SK-N-SH treated with all-trans-retinoic acid at 6 μM for 48 hours (cell line): ENCODE results near the gene KAT5.

Experiments
- ATAC-seq: fragments of 200-7000 bp; cut with Tn5 transposase; 3 replicates; pipeline ENCODE4 v1.9.1; 2020; ENCODE audit warnings: mild to moderate bottlenecking, moderate library complexity
- ARNTL ChIP-seq: fragments of 450-650 bp; formaldehyde crosslinking; IDR thresholded peaks from 2 replicates; pipeline ENCODE4 v1.5.0; 2020; ENCODE audit warnings: low read depth, mild to moderate bottlenecking, moderate library complexity, borderline replicate concordance
- BACH2 ChIP-seq: fragments of 250-450 bp; sonication (Bioruptor Pico); IDR thresholded peaks from 2 replicates; pipeline ENCODE4 v1.9.0; 2021; ENCODE audit warnings: mild to moderate bottlenecking, borderline replicate concordance
- CSDC2 ChIP-seq: fragments of 250-450 bp; sonication (Bioruptor Pico); IDR thresholded peaks from 2 replicates; pipeline ENCODE4 v1.5.0; 2020; ENCODE audit warnings: mild to moderate bottlenecking, moderate library complexity
- ESRRG ChIP-seq: fragments of 250-450 bp; sonication (Bioruptor Pico); IDR thresholded peaks from 2 replicates; pipeline ENCODE4 v1.6.1; 2021; ENCODE audit warnings: mild to moderate bottlenecking
- GLIS3 ChIP-seq: fragments of 250-450 bp; sonication (Bioruptor Pico); IDR thresholded peaks from 2 replicates; pipeline ENCODE4 v1.5.0; 2020; ENCODE audit warnings: mild to moderate bottlenecking, moderate library complexity
- ISL1 ChIP-seq: fragments of 250-450 bp; sonication (Bioruptor Pico); IDR thresholded peaks from 2 replicates; pipeline ENCODE4 v2.1.2; 2022; ENCODE audit warnings: mild to moderate bottlenecking, moderate library complexity
- OSR1 ChIP-seq: fragments of 250-450 bp; sonication (Bioruptor Pico); IDR thresholded peaks from 2 replicates; pipeline ENCODE4 v1.8.0; 2022; ENCODE audit warnings: moderate library complexity, mild to moderate bottlenecking, inconsistent platforms
- PATZ1 ChIP-seq: fragments of 250-450 bp; sonication (Bioruptor Pico); IDR thresholded peaks from 2 replicates; pipeline ENCODE4 v1.8.0; 2020; ENCODE audit warnings: mild to moderate bottlenecking, moderate library complexity, borderline replicate concordance
- RARB ChIP-seq: fragments of 250-450 bp; sonication (Bioruptor Pico); IDR thresholded peaks from 2 replicates; pipeline ENCODE4 v1.8.0; 2021; ENCODE audit warnings: mild to moderate bottlenecking, moderate library complexity
- SNAI2 ChIP-seq: fragments of 250-450 bp; sonication (Bioruptor Pico); IDR thresholded peaks from 2 replicates; pipeline ENCODE4 v1.5.0; 2020; ENCODE audit warnings: mild to moderate bottlenecking, moderate library complexity
- TCF4 ChIP-seq: fragments of 250-450 bp; sonication (Bioruptor Pico); IDR thresholded peaks from 2 replicates; pipeline ENCODE4 v1.8.0; 2021; ENCODE audit warnings: mild to moderate bottlenecking, moderate library complexity, borderline replicate concordance
- TOX ChIP-seq: fragments of 250-450 bp; sonication (Bioruptor Pico); IDR thresholded peaks from 2 replicates; pipeline ENCODE4 v1.8.0; 2021; ENCODE audit warnings: mild to moderate bottlenecking, moderate library complexity, borderline replicate concordance
- ZC3H10 ChIP-seq: fragments of 250-450 bp; sonication (Bioruptor Pico); IDR thresholded peaks from 2 replicates; pipeline ENCODE4 v1.5.1; 2021; ENCODE audit warnings: mild to moderate bottlenecking, moderate library complexity
- ZFP3 ChIP-seq: fragments of 250-450 bp; sonication (Bioruptor Pico); IDR thresholded peaks from 2 replicates; pipeline ENCODE4 v1.5.0; 2020; ENCODE audit warnings: mild to moderate bottlenecking, moderate library complexity
- ZFP30 ChIP-seq: fragments of 450-650 bp; formaldehyde crosslinking; IDR thresholded peaks from 2 replicates; pipeline ENCODE4 v1.5.0; 2022; ENCODE audit warnings: mild to moderate bottlenecking, moderate library complexity
- ZNF565 ChIP-seq: fragments of 450-650 bp; formaldehyde crosslinking; conservative IDR thresholded peaks from 2 replicates; pipeline ENCODE4 v1.5.0; 2020; ENCODE audit warnings: low read depth, mild to moderate bottlenecking, moderate library complexity
- ZNF70 ChIP-seq: fragments of 450-650 bp; formaldehyde crosslinking; IDR thresholded peaks from 2 replicates; pipeline ENCODE4 v1.5.0; 2020; ENCODE audit warnings: mild to moderate bottlenecking, moderate library complexity
- ZNF8 ChIP-seq: fragments of 450-650 bp; formaldehyde crosslinking; IDR thresholded peaks from 2 replicates; pipeline ENCODE4 v1.5.0; 2020; ENCODE audit warnings: mild to moderate bottlenecking, moderate library complexity
- TF ChIP-seq, protein P1 (sequence below): fragments of 250-450 bp; sonication (Bioruptor Pico); IDR thresholded peaks from 2 replicates; pipeline ENCODE4 v1.8.0; 2021; ENCODE audit warnings: low read depth, mild to moderate bottlenecking, moderate library complexity, borderline replicate concordance
- TF ChIP-seq, protein P2 (sequence below): fragments of 250-450 bp; sonication (Bioruptor Pico); IDR thresholded peaks from 2 replicates; pipeline ENCODE4 v1.5.1; 2020; ENCODE audit warnings: low read depth, mild to moderate bottlenecking, moderate library complexity
- TF ChIP-seq, protein P3 (sequence below): fragments of 250-450 bp; sonication (Bioruptor Pico); IDR thresholded peaks from 2 replicates; pipeline ENCODE4 v1.5.1; 2021; ENCODE audit warnings: mild to moderate bottlenecking, moderate library complexity
- TF ChIP-seq, protein P4 (sequence below): fragments of 250-450 bp; sonication (Bioruptor Pico); IDR thresholded peaks from 2 replicates; pipeline ENCODE4 v1.5.0; 2020; ENCODE audit warnings: mild to moderate bottlenecking, moderate library complexity

KAT5 gene

GRCh38 chr11:65712633-65713076 lies 603 bp downstream of the KAT5 start:
- ATAC-seq, result peak; percentile 89
- TF ChIP-seq, protein P1, sequence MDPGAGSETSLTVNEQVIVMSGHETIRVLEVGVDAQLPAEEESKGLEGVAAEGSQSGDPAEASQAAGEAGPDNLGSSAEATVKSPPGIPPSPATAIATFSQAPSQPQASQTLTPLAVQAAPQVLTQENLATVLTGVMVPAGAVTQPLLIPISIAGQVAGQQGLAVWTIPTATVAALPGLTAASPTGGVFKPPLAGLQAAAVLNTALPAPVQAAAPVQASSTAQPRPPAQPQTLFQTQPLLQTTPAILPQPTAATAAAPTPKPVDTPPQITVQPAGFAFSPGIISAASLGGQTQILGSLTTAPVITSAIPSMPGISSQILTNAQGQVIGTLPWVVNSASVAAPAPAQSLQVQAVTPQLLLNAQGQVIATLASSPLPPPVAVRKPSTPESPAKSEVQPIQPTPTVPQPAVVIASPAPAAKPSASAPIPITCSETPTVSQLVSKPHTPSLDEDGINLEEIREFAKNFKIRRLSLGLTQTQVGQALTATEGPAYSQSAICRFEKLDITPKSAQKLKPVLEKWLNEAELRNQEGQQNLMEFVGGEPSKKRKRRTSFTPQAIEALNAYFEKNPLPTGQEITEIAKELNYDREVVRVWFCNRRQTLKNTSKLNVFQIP, result no peak
- TF ChIP-seq ESRRG (CRISPR knock-in tag) (no peak), ZFP30 (CRISPR knock-in tag) (no peak), ZC3H10 (CRISPR knock-in tag) (no peak), TOX (no peak), RARB (CRISPR knock-in tag) (no peak), BACH2 (no peak), ZFP3 (no peak), ZNF565 (CRISPR knock-in tag) (no peak), ISL1 (CRISPR knock-in tag) (no peak), OSR1 (CRISPR knock-in tag) (no peak), SNAI2 (no peak), ARNTL (no peak), CSDC2 (CRISPR knock-in tag) (no peak), ZNF70 (no peak), GLIS3 (CRISPR knock-in tag) (no peak)
- TF ChIP-seq, protein P2, sequence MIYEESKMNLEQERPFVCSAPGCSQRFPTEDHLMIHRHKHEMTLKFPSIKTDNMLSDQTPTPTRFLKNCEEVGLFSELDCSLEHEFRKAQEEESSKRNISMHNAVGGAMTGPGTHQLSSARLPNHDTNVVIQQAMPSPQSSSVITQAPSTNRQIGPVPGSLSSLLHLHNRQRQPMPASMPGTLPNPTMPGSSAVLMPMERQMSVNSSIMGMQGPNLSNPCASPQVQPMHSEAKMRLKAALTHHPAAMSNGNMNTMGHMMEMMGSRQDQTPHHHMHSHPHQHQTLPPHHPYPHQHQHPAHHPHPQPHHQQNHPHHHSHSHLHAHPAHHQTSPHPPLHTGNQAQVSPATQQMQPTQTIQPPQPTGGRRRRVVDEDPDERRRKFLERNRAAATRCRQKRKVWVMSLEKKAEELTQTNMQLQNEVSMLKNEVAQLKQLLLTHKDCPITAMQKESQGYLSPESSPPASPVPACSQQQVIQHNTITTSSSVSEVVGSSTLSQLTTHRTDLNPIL (CRISPR knock-in tag), result no peak
- TF ChIP-seq, protein P3, sequence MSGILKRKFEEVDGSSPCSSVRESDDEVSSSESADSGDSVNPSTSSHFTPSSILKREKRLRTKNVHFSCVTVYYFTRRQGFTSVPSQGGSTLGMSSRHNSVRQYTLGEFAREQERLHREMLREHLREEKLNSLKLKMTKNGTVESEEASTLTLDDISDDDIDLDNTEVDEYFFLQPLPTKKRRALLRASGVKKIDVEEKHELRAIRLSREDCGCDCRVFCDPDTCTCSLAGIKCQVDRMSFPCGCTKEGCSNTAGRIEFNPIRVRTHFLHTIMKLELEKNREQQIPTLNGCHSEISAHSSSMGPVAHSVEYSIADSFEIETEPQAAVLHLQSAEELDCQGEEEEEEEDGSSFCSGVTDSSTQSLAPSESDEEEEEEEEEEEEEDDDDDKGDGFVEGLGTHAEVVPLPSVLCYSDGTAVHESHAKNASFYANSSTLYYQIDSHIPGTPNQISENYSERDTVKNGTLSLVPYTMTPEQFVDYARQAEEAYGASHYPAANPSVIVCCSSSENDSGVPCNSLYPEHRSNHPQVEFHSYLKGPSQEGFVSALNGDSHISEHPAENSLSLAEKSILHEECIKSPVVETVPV (CRISPR knock-in tag), result no peak
- TF ChIP-seq, protein P4, sequence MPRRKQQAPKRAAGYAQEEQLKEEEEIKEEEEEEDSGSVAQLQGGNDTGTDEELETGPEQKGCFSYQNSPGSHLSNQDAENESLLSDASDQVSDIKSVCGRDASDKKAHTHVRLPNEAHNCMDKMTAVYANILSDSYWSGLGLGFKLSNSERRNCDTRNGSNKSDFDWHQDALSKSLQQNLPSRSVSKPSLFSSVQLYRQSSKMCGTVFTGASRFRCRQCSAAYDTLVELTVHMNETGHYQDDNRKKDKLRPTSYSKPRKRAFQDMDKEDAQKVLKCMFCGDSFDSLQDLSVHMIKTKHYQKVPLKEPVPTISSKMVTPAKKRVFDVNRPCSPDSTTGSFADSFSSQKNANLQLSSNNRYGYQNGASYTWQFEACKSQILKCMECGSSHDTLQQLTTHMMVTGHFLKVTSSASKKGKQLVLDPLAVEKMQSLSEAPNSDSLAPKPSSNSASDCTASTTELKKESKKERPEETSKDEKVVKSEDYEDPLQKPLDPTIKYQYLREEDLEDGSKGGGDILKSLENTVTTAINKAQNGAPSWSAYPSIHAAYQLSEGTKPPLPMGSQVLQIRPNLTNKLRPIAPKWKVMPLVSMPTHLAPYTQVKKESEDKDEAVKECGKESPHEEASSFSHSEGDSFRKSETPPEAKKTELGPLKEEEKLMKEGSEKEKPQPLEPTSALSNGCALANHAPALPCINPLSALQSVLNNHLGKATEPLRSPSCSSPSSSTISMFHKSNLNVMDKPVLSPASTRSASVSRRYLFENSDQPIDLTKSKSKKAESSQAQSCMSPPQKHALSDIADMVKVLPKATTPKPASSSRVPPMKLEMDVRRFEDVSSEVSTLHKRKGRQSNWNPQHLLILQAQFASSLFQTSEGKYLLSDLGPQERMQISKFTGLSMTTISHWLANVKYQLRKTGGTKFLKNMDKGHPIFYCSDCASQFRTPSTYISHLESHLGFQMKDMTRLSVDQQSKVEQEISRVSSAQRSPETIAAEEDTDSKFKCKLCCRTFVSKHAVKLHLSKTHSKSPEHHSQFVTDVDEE (CRISPR knock-in tag), result no peak

- no peak for TF ChIP-seq ZNF70
- TF ChIP-seq ZC3H10 (CRISPR knock-in tag), result no peak
- no peak for TF ChIP-seq ISL1 (CRISPR knock-in tag)
- no peak for TF ChIP-seq RARB (CRISPR knock-in tag)
- no peak for TF ChIP-seq CSDC2 (CRISPR knock-in tag)
- no peak for TF ChIP-seq ZFP3
- TF ChIP-seq ZNF8 (CRISPR knock-in tag), result no peak
- TF ChIP-seq, protein P4 (CRISPR knock-in tag), result no peak
- TF ChIP-seq BACH2, result no peak
- no peak for TF ChIP-seq ZFP30 (CRISPR knock-in tag)
- no peak for TF ChIP-seq GLIS3 (CRISPR knock-in tag)
- no peak for TF ChIP-seq ESRRG (CRISPR knock-in tag)
- no peak for TF ChIP-seq PATZ1
- no peak for TF ChIP-seq ARNTL
- no peak for TF ChIP-seq TCF4 (CRISPR knock-in tag)
- no peak for TF ChIP-seq SNAI2
- TF ChIP-seq, protein P1, result no peak
- no peak for TF ChIP-seq OSR1 (CRISPR knock-in tag)
- no peak for ATAC-seq
These were observed 1.3 kb downstream of the KAT5 start for GRCh38 chr11:65713212-65713969.
